Panc1 (cell line): ENCODE results near the gene HNRNPM.

Source experiments
- CTCF ChIP-seq: fragments of 450-650 bp; IDR thresholded peaks from 2 replicates; pipeline ENCODE4 v1.5.1; 2017; ENCODE audit warnings: mild to moderate bottlenecking
- POLR2AphosphoS5 ChIP-seq: IDR thresholded peaks from 2 replicates; pipeline ENCODE4 v1.6.1; 2012; ENCODE audit warnings: mild to moderate bottlenecking, low read depth, low read length, moderate library complexity
- SIN3A ChIP-seq: IDR thresholded peaks from 2 replicates; pipeline ENCODE4 v1.6.1; 2012; ENCODE audit warnings: low read depth, mild to moderate bottlenecking, low read length, moderate library complexity, borderline replicate concordance; ENCODE audit not compliant: insufficient read depth

DNA sequence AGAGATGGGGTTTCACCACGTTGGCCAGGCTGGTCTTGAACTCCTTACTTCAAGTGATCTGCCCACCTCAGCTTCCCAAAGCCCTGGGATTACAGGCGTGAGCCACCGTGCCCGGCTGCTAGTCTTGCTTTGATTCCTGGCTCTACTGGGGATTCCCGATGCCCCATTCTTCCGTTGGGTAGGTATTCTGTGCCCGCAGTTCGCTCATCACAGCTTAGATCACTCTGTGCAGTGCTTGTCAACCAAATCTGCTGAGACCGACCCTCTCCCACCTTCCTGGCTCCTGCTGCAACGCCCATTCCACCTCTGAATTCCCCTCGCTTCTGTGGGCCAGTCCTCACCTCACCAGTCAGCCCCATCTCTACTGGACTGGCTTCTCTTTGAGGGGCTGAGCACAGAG, 73.8 kb downstream of the HNRNPM start:
- TF ChIP-seq CTCF (no peak), SIN3A (no peak), POLR2AphosphoS5 (no peak)
